GM21717 (cell line): ENCODE results near the gene RTL3.

Experiments
- ATAC-seq: cut with Tn5 transposase; IDR thresholded peaks from one replicate; pipeline ENCODE4 v1.9.1; 2021; ENCODE audit warnings: mild to moderate bottlenecking, moderate library complexity; ENCODE audit not compliant: unreplicated experiment

The RTL3 gene

DNA sequence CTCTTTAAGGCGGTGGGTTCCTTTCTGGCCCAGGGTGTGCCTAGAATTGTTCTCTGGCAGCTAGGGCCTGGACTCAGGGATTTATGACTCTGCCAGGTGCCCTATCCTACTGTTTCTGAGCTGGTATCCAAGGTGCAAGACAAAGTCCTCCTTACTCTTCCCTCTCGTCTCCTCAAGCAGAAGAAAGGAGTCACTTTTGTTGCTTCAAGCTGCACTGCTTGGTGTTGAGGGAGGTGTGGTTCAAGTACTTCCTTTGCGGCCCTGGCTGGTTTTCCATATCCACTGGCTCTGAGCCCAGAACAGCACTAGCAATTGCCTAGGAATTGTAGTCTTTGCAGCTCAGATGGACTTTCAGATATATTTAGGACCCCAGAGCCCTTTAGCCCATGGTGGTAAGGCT is 39.3 kb downstream of the RTL3 start:
- ATAC-seq, result no peak

DNA sequence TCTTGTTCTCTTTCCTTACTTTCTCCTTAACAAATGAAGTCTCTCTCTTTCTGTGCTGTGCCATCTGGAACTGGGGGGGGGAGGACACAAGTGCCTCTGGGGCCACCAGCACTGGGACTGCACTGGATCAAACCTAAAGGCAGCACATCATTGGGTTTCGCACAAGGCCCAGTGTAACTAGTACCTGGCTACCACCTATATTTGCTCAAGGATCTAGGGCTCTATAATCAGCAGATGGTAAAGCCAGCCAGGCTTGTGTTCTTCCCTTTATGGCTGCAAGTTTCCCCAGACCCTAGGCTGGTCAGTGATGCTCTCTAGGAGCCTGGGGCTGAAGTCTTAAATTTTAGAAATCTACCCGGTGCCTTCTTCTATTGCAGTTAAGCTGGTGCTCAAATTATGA is 40.1 kb downstream of the RTL3 start:
- ATAC-seq, result no peak

DNA sequence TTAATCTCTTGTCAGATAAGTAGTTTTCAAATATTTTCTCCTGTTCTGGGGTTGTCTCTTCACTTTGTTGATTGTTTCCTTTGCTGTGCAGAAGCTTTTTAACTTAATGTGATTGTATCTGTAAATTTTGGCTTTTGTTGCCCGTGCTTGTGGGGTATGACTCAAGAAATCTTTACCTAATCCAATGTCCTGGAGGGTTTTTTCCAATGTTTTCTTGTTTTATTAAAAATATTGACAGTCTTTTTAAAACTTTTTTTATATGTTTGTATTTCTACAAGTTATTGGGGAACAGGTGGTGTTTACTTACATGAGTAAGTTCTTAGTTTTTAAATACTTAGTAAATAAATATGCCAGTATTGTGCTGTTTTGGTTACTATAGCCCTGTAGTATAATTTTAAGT is 44.9 kb downstream of the RTL3 start:
- ATAC-seq, result no peak
